ENCODE results near the gene NBPF1.
"Not testable (repeated sequence)": the region's sequence is repeated elsewhere in the genome, so short reads cannot be mapped to it uniquely, and the experiment has no call there.

- TF ChIP-seq CTCF, POLR2A (IDR thresholded peaks at IDR 0.05): not testable (repeated sequence)
These were observed 79.0 kb downstream of the NBPF1 start for GRCh38 chr1:16534239-16534828.

Data from thyroid gland (tissue), 4 donors.